NCI-H1048 (cell line): Measurements from ENCODE around the gene LETM1.

Source experiments
- DNase-seq: peaks from one replicate; lab custom pipeline; 2025; lab: John Stamatoyannopoulos, UW

The LETM1 gene

GRCh38 chr4:1856071-1856942, at the start of gene LETM1:
Gene LETM1, minus strand, starts transcription at chr4:1856156. Its CDS starts 206 bp downstream, at chr4:1855950.
- DNase-seq: peak; percentile 87

GRCh38 chr4:1904042-1904441, 48.1 kb upstream of the LETM1 start:
- DNase-seq: no peak

- DNase-seq: no peak
Measured at GRCh38 chr4:1903035-1903434, 47.1 kb upstream of the LETM1 start.

- DNase-seq: no peak
Measured at GRCh38 chr4:1902243-1902642, 46.3 kb upstream of the LETM1 start.

GRCh38 chr4:1901127-1901526, 45.2 kb upstream of the LETM1 start:
- DNase-seq: no peak

- no peak for DNase-seq
Measured at GRCh38 chr4:1900624-1901023, 44.7 kb upstream of the LETM1 start.

- DNase-seq: no peak
Measured at GRCh38 chr4:1900087-1900433, 44.1 kb upstream of the LETM1 start.

GRCh38 chr4:1899149-1900086, 43.5 kb upstream of the LETM1 start:
- no peak for DNase-seq

GRCh38 chr4:1898681-1899080, 42.7 kb upstream of the LETM1 start:
- no peak for DNase-seq

- no peak for DNase-seq
Measured at GRCh38 chr4:1898007-1898406, 42.1 kb upstream of the LETM1 start.

- DNase-seq: no peak
Measured at GRCh38 chr4:1896658-1896991, 40.7 kb upstream of the LETM1 start.

- DNase-seq: no peak
Measured at GRCh38 chr4:1895971-1896657, 40.2 kb upstream of the LETM1 start.

- no peak for DNase-seq
Measured at GRCh38 chr4:1890979-1891570, 35.1 kb upstream of the LETM1 start.

GRCh38 chr4:1887052-1887451, 31.1 kb upstream of the LETM1 start:
- DNase-seq: no peak

GRCh38 chr4:1885414-1885813, 29.5 kb upstream of the LETM1 start:
- DNase-seq: no peak

GRCh38 chr4:1883583-1883982, 27.6 kb upstream of the LETM1 start:
- no peak for DNase-seq

- DNase-seq: no peak
Measured at GRCh38 chr4:1882850-1883271, 26.9 kb upstream of the LETM1 start.

- no peak for DNase-seq
Measured at GRCh38 chr4:1880332-1880731, 24.4 kb upstream of the LETM1 start.

- DNase-seq: no peak
Measured at GRCh38 chr4:1879485-1879884, 23.5 kb upstream of the LETM1 start.

GRCh38 chr4:1874201-1874600, 18.2 kb upstream of the LETM1 start:
- DNase-seq: no peak

GRCh38 chr4:1873776-1874175, 17.8 kb upstream of the LETM1 start:
- DNase-seq: no peak

GRCh38 chr4:1873291-1873690, 17.3 kb upstream of the LETM1 start:
- no peak for DNase-seq
